Endothelial cell of umbilical vein (primary cell): Measurements from ENCODE around the gene CUBN. TPM values are rescaled to one million over a fixed set of nuclear protein-coding genes. Genes with fewer than 3 reads are reported as not detected.

Experiments used
- BruUV-seq: library from RNA; stranded (reverse); fragments of 400-500 nt; replicated peaks from 2 replicates; lab custom pipeline; 2021; lab: Mats Ljungman, UMichigan
- CTCF ChIA-PET: fragments of 300-600, 350-600 bp; sonication (Branson Sonifier 250); formaldehyde crosslinking; loops from one replicate; lab custom pipeline; 2021; ENCODE audit warnings: antibody characterized with exemption, inconsistent platforms; lab: Charles Lee
- POLR2A ChIA-PET: fragments of 300-600, 350-600 bp; sonication (Branson Sonifier 250); formaldehyde crosslinking; loops from one replicate; lab custom pipeline; 2021; ENCODE audit warnings: antibody characterized with exemption, inconsistent platforms; lab: Charles Lee
- DNase-seq: peaks from one replicate; pipeline ENCODE4 v3.0.0-alpha.2; 2011; ENCODE audit warnings: low read depth, low spot score
- FAIRE-seq: peaks from 2 replicates; lab custom pipeline; 2011; peaks lifted over from hg19 to GRCh38; lab: Jason Lieb, UNC
- H2AFZ ChIP-seq: 2 replicates; pipeline ENCODE4 v1.6.0; 2012; ENCODE audit warnings: low read depth, low read length, control low read depth, inconsistent platforms
- H3K27ac ChIP-seq: 2 replicates; pipeline ENCODE4 v1.5.1; 2011; ENCODE audit warnings: low read depth, mild to moderate bottlenecking, control low read depth, low read length, moderate library complexity; ENCODE audit not compliant: insufficient read depth
- H3K27me3 ChIP-seq, 2 experiments: 2 replicates each; pipeline versions ENCODE4 v1.6.0 to v1.6.1; 2011; ENCODE audit warnings: low read length in 2 of 2, mixed read lengths in 1 of 2; ENCODE audit not compliant: control insufficient read depth in 2 of 2, insufficient read depth in 2 of 2
- H3K36me3 ChIP-seq, 2 experiments: 2 replicates in 1 of 2; 3 replicates in 1 of 2; pipeline ENCODE4 v1.5.1; 2011; ENCODE audit warnings: low read length in 2 of 2, mild to moderate bottlenecking in 1 of 2, moderate library complexity in 1 of 2; ENCODE audit not compliant: control insufficient read depth in 2 of 2, insufficient read depth in 2 of 2; ENCODE audit errors: extremely low read depth in 1 of 2
- H3K4me1 ChIP-seq: 3 replicates; pipeline ENCODE4 v1.5.1; 2011; ENCODE audit warnings: mild to moderate bottlenecking, low read length; ENCODE audit not compliant: control insufficient read depth, insufficient read depth; ENCODE audit errors: extremely low read depth
- H3K4me2 ChIP-seq: 2 replicates; pipeline ENCODE4 v1.6.1; 2011; ENCODE audit warnings: low read length, control low read depth, mixed read lengths; ENCODE audit not compliant: insufficient read depth
- H3K4me3 ChIP-seq, 3 experiments: fragments of 200-600 bp in 1 of 3; sonication (generic), shearing (Covaris generic) in 1 of 3; replicated peaks in 1 of 3; 2 replicates each; pipeline ENCODE4 v1.5.1; 2011 to 2016; ENCODE audit warnings: control low read depth in 3 of 3, low read length in 3 of 3, mild to moderate bottlenecking in 2 of 3, inconsistent platforms in 1 of 3, low read depth in 1 of 3, moderate library complexity in 1 of 3; ENCODE audit not compliant: insufficient read depth in 1 of 3
- H3K79me2 ChIP-seq: 2 replicates; pipeline ENCODE4 v1.6.0; 2012; ENCODE audit warnings: low read length, inconsistent platforms; ENCODE audit not compliant: control insufficient read depth, insufficient read depth
- H3K9ac ChIP-seq: replicated peaks from 2 replicates; pipeline ENCODE3; 2011; ENCODE audit warnings: low read length, control low read depth; ENCODE audit not compliant: insufficient read depth; ENCODE audit errors: extremely low read depth
- H3K9me1 ChIP-seq: replicated peaks from 3 replicates; pipeline ENCODE4 v1.6.0; 2011; ENCODE audit warnings: mild to moderate bottlenecking, low read length; ENCODE audit not compliant: control insufficient read depth, insufficient read depth; ENCODE audit errors: extremely low read depth
- H3K9me3 ChIP-seq: replicated peaks from 2 replicates; pipeline ENCODE4 v1.5.1; 2012; ENCODE audit warnings: low read length, inconsistent platforms; ENCODE audit not compliant: control insufficient read depth, insufficient read depth
- H4K20me1 ChIP-seq: replicated peaks from 2 replicates; pipeline ENCODE3; 2011; ENCODE audit warnings: mild to moderate bottlenecking, low read length; ENCODE audit not compliant: control insufficient read depth, insufficient read depth; ENCODE audit errors: extremely low read depth
- CTCF ChIP-seq, 2 donors: IDR thresholded peaks; 1 replicate in 1 of 2; 2 replicates in 1 of 2; pipeline ENCODE4 v1.5.1; 2011; ENCODE audit warnings: low read length in 2 of 2, mild to moderate bottlenecking in 2 of 2, moderate library complexity in 2 of 2, control low read depth in 1 of 2, inconsistent platforms in 1 of 2, low read depth in 1 of 2; ENCODE audit not compliant: insufficient read depth in 1 of 2; ENCODE audit errors: extremely low read depth in 1 of 2
- EZH2 ChIP-seq: IDR thresholded peaks from 2 replicates; pipeline ENCODE4 v1.6.1; 2012; ENCODE audit warnings: borderline replicate concordance, low read depth, mild to moderate bottlenecking, moderate library complexity, low read length, inconsistent platforms; ENCODE audit not compliant: severe bottlenecking
- FOS ChIP-seq: IDR thresholded peaks from 2 replicates; pipeline ENCODE4 v1.6.1; 2011; ENCODE audit warnings: mild to moderate bottlenecking, low read length, moderate library complexity, borderline replicate concordance; ENCODE audit not compliant: insufficient read depth
- GATA2 ChIP-seq: IDR thresholded peaks from 2 replicates; pipeline ENCODE4 v1.7.0; 2011; ENCODE audit warnings: low read depth, mild to moderate bottlenecking, moderate library complexity, mixed read lengths, low read length; ENCODE audit not compliant: insufficient read length, insufficient read depth
- JUN ChIP-seq: IDR thresholded peaks from 2 replicates; pipeline ENCODE4 v1.6.1; 2011; ENCODE audit warnings: borderline replicate concordance, low read depth; ENCODE audit not compliant: insufficient read length, insufficient read depth
- MAX ChIP-seq: IDR thresholded peaks from 2 replicates; pipeline ENCODE4 v1.6.1; 2011; ENCODE audit not compliant: insufficient read depth, insufficient read length
- MYC ChIP-seq: IDR thresholded peaks from one replicate; pipeline ENCODE4 v1.6.1; 2011; ENCODE audit warnings: mild to moderate bottlenecking, low read depth, low read length
- POLR2A ChIP-seq: IDR thresholded peaks from 2 replicates; pipeline ENCODE4 v1.6.1; 2012; ENCODE audit warnings: low read depth, mild to moderate bottlenecking, control low read depth, low read length
- POLR2AphosphoS5 ChIP-seq: IDR thresholded peaks from 2 replicates; pipeline ENCODE4 v1.6.1; 2012; ENCODE audit warnings: low read depth, mild to moderate bottlenecking, control low read depth, low read length, moderate library complexity; ENCODE audit not compliant: insufficient read depth
- dilution Hi-C: fragments of 300-500 bp; cut with MboI; formaldehyde crosslinking; loops from one replicate; pipeline ENCODE4 v1.15.0; 2019; ENCODE audit warnings: low sequenced_read_pairs; ENCODE audit not compliant: extremely low pct_ligation_motif_present
- intact Hi-C: fragments of 100-400 bp; cut with micrococcal nuclease; formaldehyde crosslinking; loops from one replicate; pipeline ENCODE4 v1.10.0; 2022
- polyA plus RNA-seq, 4 experiments: library from polyadenylated mRNA; depleted of rRNA in 3 of 4; stranded (reverse) in 3 of 4; unstranded in 1 of 4; fragments of >200 nt; gene quantifications; 2 replicates each; pipeline versions ENCODE4 v1.2.1 to v1.2.3, GENCODE V29; 2011 to 2012; ENCODE audit warnings: missing spikeins in 1 of 4
- total RNA-seq: library from RNA; stranded (reverse); gene quantifications from 2 replicates; pipeline ENCODE4 v1.2.3, GENCODE V29; 2021

The CUBN gene
- total and polyA plus RNA-seq, 2 donors (not counting 3 experiments of a cell fraction or from before 2014, with no cell fraction given), result 2.7 to 4.6 TPM

- Histone ChIP-seq H3K4me2 (no peak overlapping the region), H3K27ac (no peak overlapping the region), H4K20me1 (no peaks in the 10 kb centered on the region), H3K9me3 (peaks cover 2% of the 10 kb centered on the region), H3K27me3 (no peaks in the 10 kb centered on the region), H3K36me3 (no peaks in the 10 kb centered on the region), H3K9me1 (no peaks in the 10 kb centered on the region), H3K4me3 (no peak overlapping the region), H2AFZ (no peak overlapping the region), H3K9ac (no peak overlapping the region), H3K4me1 (peaks cover 7% of the 10 kb centered on the region), H3K79me2 (no peaks in the 10 kb centered on the region)
- TF ChIP-seq GATA2 (no peak), POLR2AphosphoS5 (no peak), MYC (no peak), EZH2 (no peak), FOS (no peak), JUN (no peak), MAX (no peak), CTCF (IDR thresholded peaks at IDR 0.05; ENCODE audit: extremely low read depth in 1 of 2, insufficient read depth in 1 of 2, low read depth in 1 of 2, low read length in 2 of 2) (no peak), POLR2A (no peak)
- DNase-seq, result no peak
- dilution Hi-C loops, result no loop called here
- ChIA-PET CTCF (no interaction called here), POLR2A (no interaction called here)
- BruUV-seq, result no TSS peak
- no peak for FAIRE-seq
- intact Hi-C loops, result no loop called here
These were observed 306.8 kb downstream of the CUBN start for GRCh38 chr10:16822726-16823360.
